Activated naive CD4-positive, alpha-beta T cell treated with anti-CD3 and anti-CD28 coated beads, Interleukin-2, amount 50 U/mL, for 24 hours (primary cell): Measurements from ENCODE around the gene PNKP.

Experiments
- H3K27ac Mint-ChIP-seq: one replicate; pipeline ENCODE4 v1.8.0; 2021; ENCODE audit warnings: mild to moderate bottlenecking, mixed read lengths
- H3K27me3 Mint-ChIP-seq: one replicate; pipeline ENCODE4 v1.8.0; 2021; ENCODE audit warnings: mixed read lengths
- H3K36me3 Mint-ChIP-seq: one replicate; pipeline ENCODE4 v1.8.0; 2021; ENCODE audit warnings: mixed read lengths
- H3K4me1 Mint-ChIP-seq: one replicate; pipeline ENCODE4 v1.8.0; 2021; ENCODE audit warnings: mixed read lengths
- H3K4me3 Mint-ChIP-seq: one replicate; pipeline ENCODE4 v1.8.0; 2021; ENCODE audit warnings: mild to moderate bottlenecking, mixed read lengths
- H3K9me3 Mint-ChIP-seq: one replicate; pipeline ENCODE4 v1.8.0; 2021; ENCODE audit warnings: mixed read lengths

Gene PNKP

DNA sequence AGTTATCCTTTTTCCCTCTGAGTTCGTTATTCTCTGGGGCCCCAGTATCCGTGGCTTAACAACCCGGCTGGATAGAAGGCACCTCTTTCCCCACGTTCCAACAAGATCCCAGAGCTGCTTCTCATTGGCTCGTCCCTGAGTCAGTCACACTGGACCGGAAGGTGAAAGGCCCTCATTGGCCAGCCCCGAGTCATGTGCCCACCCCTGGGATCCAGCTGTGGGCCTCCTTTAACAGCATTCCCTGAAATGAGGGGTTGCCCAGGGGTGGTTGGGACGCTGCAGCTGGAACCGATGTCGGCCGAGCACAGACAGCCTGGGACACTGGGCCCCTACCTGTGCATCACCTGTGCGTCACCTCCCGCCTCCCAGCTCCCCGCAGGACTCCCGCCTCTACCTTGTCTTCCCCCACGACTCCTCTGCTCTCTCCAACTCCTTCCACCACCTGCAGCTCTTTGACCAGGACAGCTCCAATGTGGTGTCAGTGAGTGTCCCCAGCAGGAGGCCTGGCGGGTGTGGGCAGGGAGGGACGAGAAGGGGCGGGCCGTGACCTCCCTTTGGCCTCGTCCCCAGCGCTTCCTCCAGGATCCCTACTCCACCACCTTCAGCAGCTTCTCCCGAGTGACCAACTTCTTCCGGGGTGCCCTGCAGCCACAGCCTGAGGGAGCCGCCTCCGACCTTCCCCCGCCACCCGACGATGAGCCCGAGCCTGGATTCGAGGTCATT lies 14.5 kb upstream of the PNKP start:
- Mint-ChIP-seq H3K36me3 (peaks cover 4% of the 10 kb centered on the region), H3K4me1 (peaks cover 15% of the 10 kb centered on the region), H3K4me3 (no peak overlapping the region), H3K27ac (no peak overlapping the region), H3K27me3 (no peaks in the 10 kb centered on the region), H3K9me3 (no peaks in the 10 kb centered on the region)

- H3K4me1 Mint-ChIP-seq = peaks cover 15% of the 10 kb centered on the region
- no peak overlapping the region for H3K4me3 Mint-ChIP-seq
- no peak overlapping the region for H3K27ac Mint-ChIP-seq
- H3K27me3 Mint-ChIP-seq = no peaks in the 10 kb centered on the region
- H3K9me3 Mint-ChIP-seq = no peaks in the 10 kb centered on the region
- peaks cover 4% of the 10 kb centered on the region for H3K36me3 Mint-ChIP-seq
Observed at GRCh38 chr19:49881186-49881585, 13.8 kb upstream of the PNKP start.

- H3K27me3 Mint-ChIP-seq = no peaks in the 10 kb centered on the region
- no peak overlapping the region for H3K27ac Mint-ChIP-seq
- no peak overlapping the region for H3K4me3 Mint-ChIP-seq
- H3K4me1 Mint-ChIP-seq = peaks cover 21% of the 10 kb centered on the region
- H3K9me3 Mint-ChIP-seq = no peaks in the 10 kb centered on the region
- peaks cover 4% of the 10 kb centered on the region for H3K36me3 Mint-ChIP-seq
Observed at GRCh38 chr19:49880162-49880869, 12.9 kb upstream of the PNKP start.

- Mint-ChIP-seq H3K4me3 (no peak overlapping the region), H3K4me1 (peaks cover 26% of the 10 kb centered on the region), H3K27ac (no peak overlapping the region), H3K9me3 (no peaks in the 10 kb centered on the region), H3K36me3 (peaks cover 3% of the 10 kb centered on the region), H3K27me3 (no peaks in the 10 kb centered on the region)
Observed at GRCh38 chr19:49879243-49879963, 12.0 kb upstream of the PNKP start.

DNA sequence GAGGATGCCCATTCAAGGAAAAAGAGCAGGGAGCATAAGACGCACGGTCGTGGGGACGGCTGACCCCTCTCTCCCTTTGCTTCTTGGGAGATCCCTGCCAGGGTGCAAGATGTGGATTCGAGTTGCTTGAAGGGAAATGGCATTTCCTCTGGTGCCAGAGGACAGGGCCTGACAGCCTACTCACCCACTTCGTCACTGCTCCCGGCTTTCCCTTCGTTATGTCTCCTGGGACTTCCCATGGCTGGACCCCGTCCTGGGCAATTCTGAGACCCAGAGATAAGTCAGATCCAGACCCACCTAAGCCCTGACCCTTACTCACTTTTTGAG lies 11.3 kb upstream of the PNKP start:
- Mint-ChIP-seq H3K9me3 (no peaks in the 10 kb centered on the region), H3K27me3 (no peaks in the 10 kb centered on the region), H3K4me1 (peaks cover 26% of the 10 kb centered on the region), H3K4me3 (no peak overlapping the region), H3K27ac (peak overlapping the region; percentile 30), H3K36me3 (peaks cover 2% of the 10 kb centered on the region)

- H3K4me1 Mint-ChIP-seq = peaks cover 26% of the 10 kb centered on the region
- no peak overlapping the region for H3K4me3 Mint-ChIP-seq
- H3K27me3 Mint-ChIP-seq = no peaks in the 10 kb centered on the region
- H3K27ac Mint-ChIP-seq = peak overlapping the region; percentile 94
- H3K36me3 Mint-ChIP-seq = peaks cover under 1% of the 10 kb centered on the region
- H3K9me3 Mint-ChIP-seq = no peaks in the 10 kb centered on the region
Observed at GRCh38 chr19:49877879-49878743, 10.7 kb upstream of the PNKP start.

GRCh38 chr19:49877020-49877878 lies 9.9 kb upstream of the PNKP start, which contains the start of the genes AKT1S1 and TBC1D17:
Gene AKT1S1, minus strand, starts transcription at chr19:49877355. Its CDS starts 4,060 bp downstream, at chr19:49873295.
Gene TBC1D17, plus strand, starts transcription at chr19:49877702. Its CDS starts 22 bp downstream, at chr19:49877724.
- no peaks in the 10 kb centered on the region for H3K36me3 Mint-ChIP-seq
- no peaks in the 10 kb centered on the region for H3K9me3 Mint-ChIP-seq
- no peak within 1 kb of the TSS for H3K4me3 Mint-ChIP-seq
- peaks cover 26% of the 10 kb centered on the region for H3K4me1 Mint-ChIP-seq
- peak within 1 kb of the TSS; percentile 94 for H3K27ac Mint-ChIP-seq
- H3K27me3 Mint-ChIP-seq = no peaks in the 10 kb centered on the region

DNA sequence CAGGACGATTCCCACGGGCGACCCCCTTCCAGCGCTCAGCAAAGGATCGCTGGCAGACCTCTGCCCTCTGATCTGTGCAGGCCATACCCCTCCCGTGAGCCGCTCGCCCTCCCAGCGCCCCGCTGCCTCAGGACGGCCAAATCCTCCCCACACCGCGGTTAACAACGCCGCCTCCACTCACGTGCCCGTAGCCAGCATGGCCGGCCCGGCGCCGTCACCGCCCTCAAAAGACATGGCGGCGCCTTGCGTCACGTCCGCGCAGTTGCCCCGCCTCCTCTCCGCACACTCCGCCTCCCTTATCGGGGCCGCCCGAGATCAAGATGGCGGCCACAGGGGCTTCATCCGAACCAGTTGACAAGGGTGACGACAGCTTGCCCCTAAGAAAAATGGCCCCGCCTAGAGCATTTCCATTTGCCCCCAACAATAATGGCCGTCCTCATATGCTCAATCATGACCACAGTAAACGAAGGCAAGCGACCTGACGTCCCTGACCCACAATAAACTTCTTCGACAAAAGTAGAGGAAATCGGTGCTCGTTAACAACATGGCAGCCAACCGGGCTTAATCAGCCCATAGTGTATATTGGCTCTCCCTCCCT lies 9.1 kb upstream of the PNKP start:
- Mint-ChIP-seq H3K27me3 (no peaks in the 10 kb centered on the region), H3K9me3 (no peaks in the 10 kb centered on the region), H3K36me3 (no peaks in the 10 kb centered on the region), H3K4me1 (peaks cover 30% of the 10 kb centered on the region), H3K27ac (no peak overlapping the region), H3K4me3 (no peak overlapping the region)

DNA sequence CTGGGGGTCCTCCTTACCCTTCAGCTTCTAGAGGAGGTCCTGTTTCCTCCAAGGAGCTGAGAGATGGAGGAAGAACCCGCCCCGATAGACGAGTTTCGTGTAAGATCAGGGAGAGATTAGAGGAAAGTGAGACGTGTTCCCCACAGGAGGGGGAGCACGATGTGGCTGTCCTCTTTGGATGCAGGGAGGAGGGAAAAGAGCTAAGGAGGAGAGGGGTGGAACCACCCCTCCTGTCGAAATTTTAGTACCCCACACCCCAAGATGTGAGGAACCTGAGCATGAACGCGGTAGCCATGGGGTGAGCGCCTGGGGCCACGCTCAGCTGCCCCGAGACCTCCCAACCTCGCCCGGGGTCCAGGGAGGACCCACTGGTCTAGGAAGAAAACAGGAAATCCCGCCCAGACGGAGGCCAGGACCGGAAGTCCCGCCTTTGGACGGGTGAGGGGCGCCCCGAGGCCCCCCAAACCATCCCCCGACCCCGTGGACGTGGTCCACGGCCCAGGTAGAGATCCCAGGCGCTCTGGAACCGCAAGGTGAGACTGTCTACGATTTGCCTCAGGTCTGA lies 8.6 kb upstream of the PNKP start:
- Mint-ChIP-seq H3K4me1 (peaks cover 30% of the 10 kb centered on the region), H3K9me3 (no peaks in the 10 kb centered on the region), H3K4me3 (no peak overlapping the region), H3K27ac (no peak overlapping the region), H3K36me3 (no peaks in the 10 kb centered on the region), H3K27me3 (no peaks in the 10 kb centered on the region)

GRCh38 chr19:49875177-49875576 lies 7.8 kb upstream of the PNKP start:
- H3K27me3 Mint-ChIP-seq = no peaks in the 10 kb centered on the region
- H3K36me3 Mint-ChIP-seq = no peaks in the 10 kb centered on the region
- peak overlapping the region; percentile 59 for H3K27ac Mint-ChIP-seq
- peaks cover 32% of the 10 kb centered on the region for H3K4me1 Mint-ChIP-seq
- no peak overlapping the region for H3K4me3 Mint-ChIP-seq
- no peaks in the 10 kb centered on the region for H3K9me3 Mint-ChIP-seq

- peaks cover 33% of the 10 kb centered on the region for H3K4me1 Mint-ChIP-seq
- no peaks in the 10 kb centered on the region for H3K27me3 Mint-ChIP-seq
- H3K36me3 Mint-ChIP-seq = no peaks in the 10 kb centered on the region
- no peak overlapping the region for H3K4me3 Mint-ChIP-seq
- H3K9me3 Mint-ChIP-seq = no peaks in the 10 kb centered on the region
- H3K27ac Mint-ChIP-seq = peak overlapping the region; percentile 59
Observed at GRCh38 chr19:49874503-49875157, 7.3 kb upstream of the PNKP start.

GRCh38 chr19:49873834-49874233 lies 6.5 kb upstream of the PNKP start:
- H3K27ac Mint-ChIP-seq = no peak overlapping the region
- H3K4me3 Mint-ChIP-seq = no peak overlapping the region
- no peaks in the 10 kb centered on the region for H3K27me3 Mint-ChIP-seq
- no peaks in the 10 kb centered on the region for H3K9me3 Mint-ChIP-seq
- H3K4me1 Mint-ChIP-seq = peaks cover 28% of the 10 kb centered on the region
- H3K36me3 Mint-ChIP-seq = no peaks in the 10 kb centered on the region

GRCh38 chr19:49873129-49873521 lies 5.7 kb upstream of the PNKP start:
- Mint-ChIP-seq H3K9me3 (no peaks in the 10 kb centered on the region), H3K36me3 (no peaks in the 10 kb centered on the region), H3K4me1 (peaks cover 21% of the 10 kb centered on the region), H3K27ac (no peak overlapping the region), H3K4me3 (no peak overlapping the region), H3K27me3 (no peaks in the 10 kb centered on the region)
